SIG-M5 treated with dmso at 0.1 percent for 504 hours (cell line): ENCODE data around the gene STOML1.
"Not testable (repeated sequence)": the region's sequence is repeated elsewhere in the genome, so short reads cannot be mapped to it uniquely, and the experiment has no call there.

Experiments used
- DNase-seq: peaks from one replicate; lab custom pipeline; 2025; ENCODE audit not compliant: unreplicated experiment; lab: John Stamatoyannopoulos, UW

Gene STOML1

GRCh38 chr15:73988445-73988969 lies 3.6 kb downstream of the STOML1 start:
- no peak for DNase-seq

- DNase-seq, result no peak
Observed at GRCh38 chr15:73987681-73988444, 4.2 kb downstream of the STOML1 start.

GRCh38 chr15:73987250-73987649 lies 4.8 kb downstream of the STOML1 start:
- no peak for DNase-seq

DNA sequence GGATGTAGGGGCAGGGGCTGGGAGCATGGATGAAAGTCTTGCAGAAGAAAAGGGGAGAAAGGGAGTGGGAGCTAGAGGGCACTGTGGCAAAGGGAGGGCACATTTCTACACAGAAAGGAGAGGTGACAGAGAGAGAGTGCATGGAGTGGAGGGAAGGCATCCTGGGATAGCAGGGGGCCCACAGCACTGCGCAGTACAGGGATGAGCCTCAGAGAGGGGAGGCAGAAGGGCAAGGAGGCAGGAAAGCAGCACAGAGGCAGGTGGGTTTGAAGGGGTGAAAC lies 5.4 kb downstream of the STOML1 start:
- DNase-seq, result no peak

DNA sequence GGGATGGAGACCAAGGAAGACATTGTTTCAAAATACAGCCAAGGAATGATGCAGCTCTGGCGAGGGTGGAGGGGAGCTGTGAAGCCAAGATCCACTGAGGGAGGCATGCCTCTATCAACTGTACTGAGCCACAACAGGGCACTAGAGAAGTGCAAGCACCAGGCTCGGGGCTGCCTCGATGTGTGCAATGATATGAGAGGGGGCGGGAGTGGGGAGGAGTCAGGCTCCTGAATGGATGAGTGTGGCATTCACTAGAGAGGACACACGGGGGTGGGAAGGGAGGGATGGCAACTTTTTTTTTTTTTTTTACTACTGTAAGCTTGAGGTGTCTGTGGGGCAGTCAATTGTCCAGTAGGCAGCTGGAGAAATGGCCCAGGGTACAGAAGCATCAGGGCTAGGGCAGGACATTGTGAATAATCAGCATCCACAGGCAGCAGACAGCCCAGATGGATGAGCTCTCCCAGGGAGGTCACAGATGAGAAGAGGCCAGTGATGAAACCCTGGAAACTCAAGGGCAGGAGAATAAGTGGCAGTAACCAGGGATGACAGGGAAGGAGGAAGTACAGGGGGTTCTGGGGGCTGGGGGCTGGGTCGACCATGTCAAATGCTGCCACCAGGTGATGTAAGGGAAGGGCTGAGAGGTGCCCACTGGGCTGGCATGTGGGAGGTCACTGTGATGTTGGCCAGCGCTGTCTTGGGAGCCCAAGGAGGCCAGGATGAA lies 5.9 kb downstream of the STOML1 start:
- DNase-seq, result no peak

DNA sequence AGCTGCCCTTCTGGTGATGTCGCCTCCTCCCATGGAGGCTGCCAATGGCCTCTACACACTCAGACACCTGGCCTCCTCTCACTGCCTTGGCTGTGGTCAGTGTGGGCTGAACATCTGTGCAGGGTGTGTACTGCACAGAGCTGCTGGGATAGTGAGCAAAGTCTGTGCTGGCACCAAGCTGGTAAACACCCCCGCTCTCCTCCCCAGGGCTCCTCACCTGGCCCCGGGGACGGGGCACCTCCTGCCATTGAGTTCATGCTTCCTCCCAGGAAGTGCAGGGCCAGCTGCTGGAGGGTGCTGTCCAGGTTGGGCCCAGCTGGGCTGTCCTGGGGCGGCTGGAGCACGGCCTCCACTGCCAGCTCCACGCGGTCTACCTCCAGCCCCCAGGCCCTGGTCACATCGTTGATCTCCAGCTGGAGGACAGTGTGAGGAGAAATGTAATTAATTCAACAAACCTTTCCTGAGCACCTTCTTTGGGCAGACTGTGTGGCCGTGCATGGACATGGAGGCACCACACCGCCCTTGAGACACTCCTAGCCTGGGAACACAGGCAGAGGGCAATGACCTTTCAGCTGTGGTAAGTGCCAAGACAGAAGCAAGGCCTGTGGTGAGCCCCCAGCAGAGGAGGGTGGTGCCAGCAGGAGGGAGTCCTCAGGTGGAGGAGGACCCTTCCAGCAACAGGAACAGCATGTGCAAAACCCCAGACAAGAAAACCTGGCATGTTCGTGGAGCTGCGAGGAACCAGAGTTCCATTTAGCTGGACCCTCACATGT lies 6.8 kb downstream of the STOML1 start:
- DNase-seq, result no peak

- no peak for DNase-seq
Observed at GRCh38 chr15:73984208-73984979, 7.7 kb downstream of the STOML1 start.

GRCh38 chr15:73983773-73984172 lies 8.3 kb downstream of the STOML1 start:
- no peak for DNase-seq

GRCh38 chr15:73983211-73983727 lies 8.8 kb downstream of the STOML1 start:
- no peak for DNase-seq

- DNase-seq, result no peak
Observed at GRCh38 chr15:73982222-73982962, 9.7 kb downstream of the STOML1 start.

GRCh38 chr15:73981761-73982221 lies 10.3 kb downstream of the STOML1 start:
- no peak for DNase-seq

DNA sequence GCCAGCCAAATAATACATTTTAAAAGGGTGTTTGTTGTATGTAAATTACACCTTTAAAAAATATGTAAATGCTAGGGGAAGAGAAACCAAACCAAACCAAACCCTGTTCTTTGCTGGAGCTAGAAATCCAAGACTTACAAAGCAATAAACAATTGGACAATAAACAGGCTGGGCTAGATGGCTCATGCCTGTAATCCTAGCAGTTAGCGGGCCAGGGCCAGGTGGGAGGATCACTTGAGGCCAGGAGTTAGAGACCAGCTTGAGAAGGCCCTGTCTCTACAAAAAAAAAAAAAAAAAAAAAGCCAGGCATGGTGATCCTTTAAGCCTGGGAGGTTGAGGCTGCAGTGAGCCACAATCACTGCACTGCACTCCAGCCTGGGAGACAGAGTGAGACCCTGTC lies 12.5 kb downstream of the STOML1 start:
- DNase-seq, result no peak

GRCh38 chr15:73978896-73979295 lies 13.2 kb downstream of the STOML1 start:
- DNase-seq, result no peak

DNA sequence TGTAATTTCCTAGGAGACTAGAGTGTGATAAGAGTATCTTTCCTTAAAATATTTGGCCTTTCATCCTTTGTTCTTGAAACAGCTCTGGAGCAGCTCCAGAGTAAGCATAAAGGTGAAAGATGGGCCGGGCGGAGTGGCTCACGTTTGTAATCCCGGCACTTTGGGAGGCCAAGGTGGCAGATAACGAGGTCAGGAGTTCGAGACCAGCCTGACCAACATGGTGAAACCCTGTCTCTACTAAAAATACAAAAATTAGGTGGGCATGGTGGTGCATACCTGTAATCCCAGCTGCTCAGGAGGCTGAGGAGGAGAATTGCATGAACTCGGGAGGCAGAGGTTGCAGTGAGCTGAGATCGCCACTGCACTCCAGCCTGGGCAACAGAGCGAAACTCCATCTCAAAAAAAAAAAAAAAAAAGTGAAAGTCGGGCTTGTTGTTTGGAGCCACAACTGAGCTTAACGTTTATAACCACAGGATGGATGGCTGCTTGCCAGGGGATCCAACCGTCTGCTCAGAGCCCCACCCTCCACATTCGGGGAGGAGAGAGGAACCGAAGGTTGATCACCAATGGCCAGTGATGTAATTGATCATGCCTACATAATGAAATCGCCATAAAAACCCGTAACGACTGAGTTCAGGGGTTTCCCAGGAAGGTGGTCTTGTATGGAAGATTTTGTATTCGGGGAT lies 16.5 kb downstream of the STOML1 start:
- peak; percentile 35 for DNase-seq

DNA sequence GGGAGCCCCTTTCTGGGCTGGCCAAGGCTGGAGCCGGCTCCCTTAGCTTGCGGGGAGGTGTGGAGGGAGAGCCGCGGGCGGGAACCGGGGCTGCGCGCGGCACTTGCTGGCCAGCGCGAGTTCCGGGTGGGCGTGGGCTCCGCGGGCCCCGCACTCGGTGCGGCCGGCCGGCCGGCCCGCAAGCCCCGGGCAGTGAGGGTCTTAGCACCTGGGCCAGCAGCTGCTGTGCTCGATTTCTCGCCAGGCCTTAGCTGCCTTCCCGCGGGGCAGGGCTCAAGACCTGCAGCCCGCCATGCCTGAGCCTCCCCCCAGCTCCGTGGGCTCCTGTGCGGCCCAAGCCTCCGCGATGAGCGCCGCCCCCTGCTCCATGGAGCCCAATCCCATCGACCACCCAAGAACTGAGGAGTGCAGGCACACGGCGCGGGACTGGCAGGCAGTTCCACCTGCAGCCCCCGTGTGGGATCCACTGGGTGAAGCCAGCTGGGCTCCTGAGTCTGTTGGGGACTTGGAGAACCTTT lies 18.4 kb downstream of the STOML1 start:
- not testable (repeated sequence) for DNase-seq

DNA sequence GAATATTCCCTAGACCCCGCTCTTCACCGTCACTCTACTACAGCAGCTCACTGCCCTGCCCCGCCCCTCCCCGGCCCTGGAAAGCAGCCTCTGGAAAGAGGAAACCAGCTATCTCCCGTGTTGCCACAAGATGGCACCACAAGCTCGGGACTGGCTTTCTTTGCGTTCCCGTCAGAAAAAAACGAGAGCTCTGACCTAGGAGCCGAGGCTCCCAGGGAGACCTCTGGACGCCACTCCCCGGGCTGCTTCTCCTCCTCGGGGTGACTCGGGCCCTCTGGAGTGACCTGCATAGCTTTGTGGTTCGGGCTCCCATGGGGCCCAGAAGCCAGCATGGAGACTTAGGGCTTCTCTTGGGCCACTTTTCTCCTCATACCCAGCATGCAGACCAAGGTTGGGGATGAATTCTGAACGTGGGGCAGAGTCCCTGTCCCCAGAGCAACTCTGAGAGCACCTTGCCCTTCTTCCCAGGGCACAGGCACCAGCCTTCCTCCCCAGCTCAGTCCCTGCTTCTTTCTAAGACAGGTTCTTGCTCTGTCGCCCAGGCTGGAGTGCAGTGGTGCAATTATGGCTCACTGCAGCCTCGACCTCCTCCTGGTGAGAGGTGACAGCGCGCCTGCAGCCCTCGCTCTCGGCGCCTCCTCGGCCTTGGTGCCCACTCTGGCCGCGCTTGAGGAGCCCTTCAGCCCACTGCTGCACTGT lies 19.0 kb downstream of the STOML1 start:
- peak; percentile 86 for DNase-seq

GRCh38 chr15:73969151-73969759 lies 22.8 kb downstream of the STOML1 start:
- no peak for DNase-seq

GRCh38 chr15:73968461-73968860 lies 23.6 kb downstream of the STOML1 start:
- DNase-seq, result no peak
